GM19238 (cell line): ENCODE data around the gene RAB40B.
A peak's percentile ranks its signal among the peaks of the same experiment; 100 is the strongest.

Experiments used
- DNase-seq: peaks from one replicate; pipeline ENCODE4 v3.0.0; 2011; ENCODE audit warnings: low spot score; ENCODE audit not compliant: insufficient read length

Gene RAB40B

DNA sequence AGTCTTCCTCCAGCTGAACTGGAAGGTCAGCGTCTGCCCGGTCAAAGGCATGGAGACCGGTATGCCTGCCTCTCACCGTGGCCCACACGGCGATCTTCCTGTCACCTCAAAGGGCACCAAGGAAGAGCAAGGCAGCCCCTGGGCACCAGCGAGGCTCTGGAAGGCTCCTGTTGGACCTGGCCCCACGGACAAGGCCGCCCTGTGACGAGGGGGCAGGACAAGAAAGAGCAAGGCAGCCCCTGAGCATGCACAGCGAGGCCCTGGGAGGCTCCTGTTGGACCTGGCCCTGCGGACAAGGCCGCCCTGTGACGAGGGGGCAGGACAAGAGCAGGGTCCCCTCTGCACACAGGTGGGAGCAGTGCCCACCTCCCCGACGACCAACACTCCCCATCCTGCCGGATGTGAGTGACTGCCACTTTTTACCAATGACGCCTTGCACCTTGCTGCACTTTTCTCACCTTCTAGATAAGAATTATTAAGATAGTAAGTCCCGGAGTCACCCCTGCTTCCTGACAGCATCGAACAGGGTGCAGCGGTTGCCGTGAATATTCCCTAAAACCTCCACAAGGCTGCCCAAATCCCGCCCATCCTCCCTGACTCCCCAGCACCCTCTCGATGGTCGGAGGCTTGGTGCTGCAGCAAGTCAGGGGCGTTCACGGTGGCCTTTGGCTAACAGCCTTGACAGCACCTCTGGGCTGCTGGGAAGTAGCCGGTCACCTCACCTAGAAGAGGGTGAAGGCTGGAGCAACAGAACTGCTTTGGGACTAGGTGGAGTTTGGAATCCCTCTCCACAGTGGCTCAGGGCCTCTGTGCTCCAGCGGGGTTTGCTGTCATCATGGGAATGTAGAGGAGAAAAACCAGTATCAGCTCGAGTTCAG lies 44.6 kb downstream of the RAB40B start:
- no peak for DNase-seq

GRCh38 chr17:82650723-82651122 lies 47.8 kb downstream of the RAB40B start:
- no peak for DNase-seq

GRCh38 chr17:82649501-82650261 lies 48.8 kb downstream of the RAB40B start:
- DNase-seq = no peak

- DNase-seq = peak; percentile 45
Measured at GRCh38 chr17:82648742-82649331, 49.7 kb downstream of the RAB40B start.

- DNase-seq = peak; percentile 98
Measured at GRCh38 chr17:82648165-82648668, 50.3 kb downstream of the RAB40B start, which contains the start of gene WDR45B. WDR45B (minus strand) TSS chr17:82648444; CDS start chr17:82648340, 104 bp downstream.

DNA sequence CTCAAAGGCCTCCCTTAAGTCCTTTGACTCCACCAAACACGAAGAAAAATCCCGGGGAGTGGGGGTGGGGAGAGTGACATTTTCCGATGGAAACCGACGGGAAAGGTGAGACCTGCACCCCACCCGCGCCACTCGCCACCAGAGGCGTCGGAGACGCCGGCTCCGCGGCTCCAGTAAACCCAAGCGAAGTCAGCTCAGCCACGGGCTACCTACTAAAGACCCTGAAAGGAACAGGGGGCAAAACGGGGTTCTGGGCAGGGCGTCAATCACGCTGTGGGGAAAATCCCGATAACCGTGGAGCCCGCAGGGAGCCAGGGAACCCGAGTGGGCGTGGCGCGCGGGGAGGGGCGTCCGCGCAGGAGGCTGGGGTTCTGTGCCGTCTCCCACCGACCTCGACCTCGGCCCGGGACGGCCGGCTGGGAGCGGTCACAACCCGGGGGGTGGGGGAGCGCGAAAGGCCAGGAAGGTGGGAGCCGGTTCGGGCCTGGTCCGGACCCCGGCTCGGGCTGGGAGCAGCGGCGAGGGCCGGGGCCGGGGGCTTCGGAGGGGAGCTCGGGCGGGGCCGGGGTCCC lies 50.8 kb downstream of the RAB40B start:
- DNase-seq = peak; percentile 49

DNA sequence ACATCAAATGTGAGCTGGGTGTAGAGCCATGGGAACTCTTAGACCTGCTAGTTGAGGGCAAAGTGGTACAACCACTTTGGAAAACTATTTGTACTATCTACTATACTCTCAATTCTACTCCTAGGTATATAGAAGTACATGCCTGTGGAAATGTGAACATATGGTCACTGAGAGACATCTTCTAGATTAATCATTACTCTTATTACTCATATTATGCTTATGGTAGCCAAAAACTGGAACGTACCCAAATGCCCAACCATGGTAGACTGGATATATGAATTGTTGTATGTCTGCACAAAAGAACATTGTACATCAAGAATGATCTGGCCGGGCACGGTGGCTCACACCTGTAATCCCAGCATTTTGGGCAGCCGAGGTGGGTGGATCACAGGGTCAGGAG lies 53.0 kb downstream of the RAB40B start:
- no peak for DNase-seq

GRCh38 chr17:82644148-82644547 lies 54.4 kb downstream of the RAB40B start:
- no peak for DNase-seq

DNA sequence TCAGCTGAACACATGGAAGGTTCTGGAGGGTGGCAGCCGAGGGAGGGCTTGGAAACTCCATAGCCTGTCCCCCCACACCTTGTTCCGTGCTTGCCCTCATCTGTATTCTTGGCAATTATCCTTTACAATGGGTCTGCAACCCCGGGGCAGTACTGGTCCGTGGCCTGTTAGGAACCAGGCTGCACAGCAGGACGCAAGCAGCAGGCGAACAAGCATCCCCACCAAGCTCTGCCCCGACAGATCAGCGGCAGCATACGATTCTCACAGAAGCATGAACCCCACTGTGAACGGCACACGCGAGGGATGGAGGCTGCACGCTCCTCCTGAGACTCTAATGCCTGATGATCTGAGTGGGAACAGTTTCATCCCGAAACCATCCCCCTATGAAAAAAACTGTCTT lies 56.5 kb downstream of the RAB40B start:
- no peak for DNase-seq

- DNase-seq = no peak
Measured at GRCh38 chr17:82640036-82640435, 58.5 kb downstream of the RAB40B start.

GRCh38 chr17:82639628-82640027 lies 58.9 kb downstream of the RAB40B start:
- no peak for DNase-seq

- DNase-seq = no peak
Measured at GRCh38 chr17:82638183-82638773, 60.2 kb downstream of the RAB40B start.

GRCh38 chr17:82636626-82637598 lies 61.6 kb downstream of the RAB40B start:
- no peak for DNase-seq

DNA sequence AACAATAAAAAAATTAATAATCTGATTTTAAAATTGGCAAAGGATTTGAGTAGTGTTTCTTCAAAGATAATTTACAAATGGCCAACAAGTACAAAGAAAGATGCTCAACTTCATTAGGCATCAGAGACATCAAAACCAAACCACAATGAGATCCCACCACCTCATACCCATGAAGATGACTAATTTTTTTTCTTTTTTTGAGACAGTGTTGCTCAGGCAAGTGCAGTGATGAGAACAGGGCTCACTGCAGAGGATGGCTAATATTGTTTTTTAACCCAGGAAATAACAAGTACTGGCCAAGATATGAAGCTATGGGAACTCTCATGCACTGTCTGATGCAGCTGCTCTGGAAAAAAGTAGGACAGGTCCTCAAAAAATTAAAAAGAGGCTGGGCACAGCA lies 65.2 kb downstream of the RAB40B start:
- no peak for DNase-seq

DNA sequence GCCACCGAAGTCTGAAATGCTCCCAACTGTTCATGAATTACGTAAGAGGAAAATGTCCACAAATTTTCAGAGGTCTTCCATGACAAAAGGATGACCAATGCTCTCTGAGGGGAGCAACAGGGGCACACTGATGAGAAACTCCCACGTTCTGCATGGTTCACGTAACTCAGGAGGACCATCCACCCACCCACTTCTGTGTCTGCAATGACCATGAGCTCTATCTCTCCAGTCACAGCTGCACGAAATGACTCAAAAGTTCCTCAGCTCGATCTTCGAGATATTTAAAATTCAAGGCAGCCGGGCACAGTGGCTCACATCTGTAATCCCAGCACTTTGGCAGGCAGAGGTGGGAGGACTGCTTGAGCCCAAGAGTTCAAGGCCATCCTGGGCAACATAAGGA lies 66.0 kb downstream of the RAB40B start:
- no peak for DNase-seq

DNA sequence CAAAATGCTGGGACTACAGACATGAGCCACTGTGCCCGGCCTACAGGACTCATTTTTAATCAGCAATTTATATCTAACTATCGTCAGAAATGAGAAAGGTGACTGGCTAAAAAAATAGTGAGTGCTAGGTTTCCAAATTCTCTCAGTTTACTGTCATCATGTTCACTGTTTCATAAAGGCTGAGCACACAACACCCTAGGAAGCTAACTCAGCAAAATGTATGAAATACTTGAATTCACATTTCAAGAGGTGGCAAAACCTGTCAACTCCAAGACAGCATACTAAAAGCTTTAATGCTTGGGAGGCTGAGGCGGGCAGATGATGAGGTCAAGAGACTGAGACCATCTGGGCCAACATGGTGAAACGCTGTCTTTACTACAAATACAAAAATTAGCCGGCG lies 67.0 kb downstream of the RAB40B start:
- DNase-seq = no peak

GRCh38 chr17:82630212-82630611 lies 68.3 kb downstream of the RAB40B start:
- no peak for DNase-seq

- no peak for DNase-seq
Measured at GRCh38 chr17:82629748-82630147, 68.8 kb downstream of the RAB40B start.

DNA sequence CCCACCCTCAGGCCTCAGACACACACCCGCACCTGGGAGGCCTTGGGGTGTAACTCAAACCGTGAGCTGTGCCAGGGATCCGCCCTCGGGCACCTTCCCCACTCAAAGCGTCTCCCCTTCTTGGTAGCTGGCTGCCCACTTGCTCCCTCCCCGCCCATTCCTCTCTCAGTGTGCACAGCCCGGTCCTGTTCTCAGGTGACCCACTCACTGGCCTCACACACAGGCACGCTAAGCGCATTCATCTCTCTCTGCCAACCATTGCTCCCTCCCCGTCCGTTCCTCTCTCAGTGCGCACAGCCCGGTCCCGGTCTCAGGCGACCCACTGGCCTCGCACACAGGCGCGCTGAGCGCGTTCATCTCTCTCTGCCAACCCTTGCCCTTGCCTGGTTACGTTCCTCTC lies 71.1 kb downstream of the RAB40B start:
- DNase-seq = no peak

GRCh38 chr17:82623707-82624106 lies 74.8 kb downstream of the RAB40B start:
- no peak for DNase-seq
